Cardiac muscle cell (in vitro differentiated cells and primary cell): Measurements from ENCODE around the gene ZNF276. TPM values are rescaled to one million over a fixed set of nuclear protein-coding genes. Genes with fewer than 3 reads are reported as not detected.
A peak's percentile ranks its signal among the peaks of the same experiment; 100 is the strongest.

ENCODE experiments used
- DNase-seq, 2 donors: peaks; one replicate each; pipeline versions ENCODE4 v3.0.0 to v3.0.0-alpha.2; 2010 to 2017; ENCODE audit warnings: low read depth in 1 of 2, low spot score in 1 of 2
- H3K27ac ChIP-seq: fragments of 200-600 bp; sonication (generic); 2 replicates; pipeline ENCODE4 v1.5.1; 2016
- H3K27me3 ChIP-seq: fragments of 200-600 bp; sonication (generic); 2 replicates; pipeline ENCODE4 v1.6.0; 2016; ENCODE audit warnings: control low read depth
- H3K36me3 ChIP-seq: fragments of 200-600 bp; sonication (generic); 2 replicates; pipeline ENCODE4 v1.5.1; 2016; ENCODE audit warnings: control low read depth
- H3K4me1 ChIP-seq: fragments of 200-600 bp; sonication (generic); 2 replicates; pipeline ENCODE4 v1.8.1; 2017; ENCODE audit warnings: low read depth, mild to moderate bottlenecking, mixed run types
- H3K4me3 ChIP-seq: fragments of 200-600 bp; sonication (generic); 2 replicates; pipeline ENCODE4 v1.5.1; 2016; ENCODE audit warnings: mild to moderate bottlenecking
- H3K9me3 ChIP-seq: fragments of 200-600 bp; sonication (generic); 2 replicates; pipeline ENCODE4 v1.5.1; 2017; ENCODE audit warnings: low read depth, mild to moderate bottlenecking, control low read depth
- polyA plus RNA-seq: library from polyadenylated mRNA; unstranded; fragments of >200 nt; fragmentation: Nextera tagmentation; extraction: Ambion mirVana; gene quantifications from 2 replicates; pipeline ENCODE4 v1.2.1, GENCODE V29; 2016
- total RNA-seq: library from RNA; depleted of rRNA; stranded (reverse); fragments of >200 nt; gene quantifications from 2 replicates; pipeline ENCODE4 v1.2.3, GENCODE V29; 2016
- TF ChIP-seq, protein P1 (sequence below): IDR thresholded peaks from 2 replicates; pipeline ENCODE4 v1.5.1; 2012; ENCODE audit warnings: low read depth, mild to moderate bottlenecking, low read length

Gene ZNF276
- total and polyA plus RNA-seq, 2 experiments from 2014 or later: 16.2 to 43.2 TPM

DNA sequence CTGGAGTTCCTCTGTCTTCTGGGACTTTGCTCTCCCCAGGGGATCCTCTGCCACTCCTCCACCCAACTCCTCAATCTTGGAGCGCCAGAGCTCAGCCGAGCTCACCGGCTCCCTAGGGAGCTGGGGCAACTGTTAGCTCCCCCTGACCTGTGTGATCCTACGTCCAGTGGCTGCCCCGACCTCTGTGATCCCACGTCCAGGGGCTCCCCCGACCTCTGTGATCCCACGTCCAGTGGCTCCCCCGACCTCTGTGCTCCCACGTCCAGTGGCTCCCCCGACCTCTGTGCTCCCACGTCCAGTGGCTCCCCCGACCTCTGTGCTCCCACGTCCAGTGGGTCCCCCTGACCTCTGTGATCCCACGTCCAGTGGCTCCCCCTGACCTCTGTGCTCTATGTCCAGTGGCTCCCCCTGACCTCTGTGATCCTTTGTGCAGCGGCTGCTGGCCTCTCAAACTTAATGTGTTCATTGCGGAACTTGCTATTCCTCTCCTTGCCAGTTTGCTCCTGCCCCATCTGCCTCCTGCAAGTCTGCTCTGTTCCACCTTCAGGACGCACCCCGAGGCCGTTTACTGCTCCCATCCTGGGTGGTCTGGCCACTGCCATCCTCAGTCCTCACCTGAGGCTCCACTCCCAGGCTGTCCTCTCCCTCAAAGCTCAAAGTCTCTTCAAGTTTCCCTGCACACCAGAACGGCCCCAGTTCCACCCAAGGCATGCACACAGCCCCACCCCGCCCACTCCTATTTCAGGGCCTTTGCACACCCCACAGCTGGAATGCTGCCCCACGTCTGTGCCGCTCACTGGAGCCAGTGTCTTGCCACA lies 3.4 kb upstream of the ZNF276 start:
- H3K36me3 ChIP-seq: no peaks in the 10 kb centered on the region
- TF ChIP-seq, protein P1, sequence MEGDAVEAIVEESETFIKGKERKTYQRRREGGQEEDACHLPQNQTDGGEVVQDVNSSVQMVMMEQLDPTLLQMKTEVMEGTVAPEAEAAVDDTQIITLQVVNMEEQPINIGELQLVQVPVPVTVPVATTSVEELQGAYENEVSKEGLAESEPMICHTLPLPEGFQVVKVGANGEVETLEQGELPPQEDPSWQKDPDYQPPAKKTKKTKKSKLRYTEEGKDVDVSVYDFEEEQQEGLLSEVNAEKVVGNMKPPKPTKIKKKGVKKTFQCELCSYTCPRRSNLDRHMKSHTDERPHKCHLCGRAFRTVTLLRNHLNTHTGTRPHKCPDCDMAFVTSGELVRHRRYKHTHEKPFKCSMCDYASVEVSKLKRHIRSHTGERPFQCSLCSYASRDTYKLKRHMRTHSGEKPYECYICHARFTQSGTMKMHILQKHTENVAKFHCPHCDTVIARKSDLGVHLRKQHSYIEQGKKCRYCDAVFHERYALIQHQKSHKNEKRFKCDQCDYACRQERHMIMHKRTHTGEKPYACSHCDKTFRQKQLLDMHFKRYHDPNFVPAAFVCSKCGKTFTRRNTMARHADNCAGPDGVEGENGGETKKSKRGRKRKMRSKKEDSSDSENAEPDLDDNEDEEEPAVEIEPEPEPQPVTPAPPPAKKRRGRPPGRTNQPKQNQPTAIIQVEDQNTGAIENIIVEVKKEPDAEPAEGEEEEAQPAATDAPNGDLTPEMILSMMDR: no peak
- H3K9me3 ChIP-seq: no peaks in the 10 kb centered on the region
- peaks cover 10% of the 10 kb centered on the region for H3K4me1 ChIP-seq
- H3K4me3 ChIP-seq: no peak overlapping the region
- no peaks in the 10 kb centered on the region for H3K27me3 ChIP-seq
- no peak overlapping the region for H3K27ac ChIP-seq
- DNase-seq: no peak

DNA sequence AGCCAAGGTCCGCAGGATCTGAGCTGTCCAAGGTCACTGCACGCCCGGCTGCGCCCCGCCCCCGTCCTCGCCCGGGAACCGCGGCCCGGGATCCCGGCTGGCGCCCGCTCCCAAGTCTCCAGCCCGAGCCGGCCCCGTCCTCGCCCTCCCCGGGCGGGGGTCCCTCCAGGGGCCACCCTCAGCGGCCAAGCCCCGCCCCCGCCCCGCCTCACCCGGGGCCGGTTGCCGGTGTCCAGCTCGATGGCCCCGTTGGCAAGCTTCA lies 855 bp upstream of the ZNF276 start:
- Histone ChIP-seq H3K36me3 (no peaks in the 10 kb centered on the region), H3K9me3 (no peaks in the 10 kb centered on the region), H3K4me3 (peak overlapping the region; percentile 80), H3K4me1 (peaks cover 10% of the 10 kb centered on the region), H3K27ac (peak overlapping the region; percentile 96), H3K27me3 (no peaks in the 10 kb centered on the region)
- TF ChIP-seq, protein P1: no peak
- DNase-seq: peak in 1 of 2 donors; percentile 83

DNA sequence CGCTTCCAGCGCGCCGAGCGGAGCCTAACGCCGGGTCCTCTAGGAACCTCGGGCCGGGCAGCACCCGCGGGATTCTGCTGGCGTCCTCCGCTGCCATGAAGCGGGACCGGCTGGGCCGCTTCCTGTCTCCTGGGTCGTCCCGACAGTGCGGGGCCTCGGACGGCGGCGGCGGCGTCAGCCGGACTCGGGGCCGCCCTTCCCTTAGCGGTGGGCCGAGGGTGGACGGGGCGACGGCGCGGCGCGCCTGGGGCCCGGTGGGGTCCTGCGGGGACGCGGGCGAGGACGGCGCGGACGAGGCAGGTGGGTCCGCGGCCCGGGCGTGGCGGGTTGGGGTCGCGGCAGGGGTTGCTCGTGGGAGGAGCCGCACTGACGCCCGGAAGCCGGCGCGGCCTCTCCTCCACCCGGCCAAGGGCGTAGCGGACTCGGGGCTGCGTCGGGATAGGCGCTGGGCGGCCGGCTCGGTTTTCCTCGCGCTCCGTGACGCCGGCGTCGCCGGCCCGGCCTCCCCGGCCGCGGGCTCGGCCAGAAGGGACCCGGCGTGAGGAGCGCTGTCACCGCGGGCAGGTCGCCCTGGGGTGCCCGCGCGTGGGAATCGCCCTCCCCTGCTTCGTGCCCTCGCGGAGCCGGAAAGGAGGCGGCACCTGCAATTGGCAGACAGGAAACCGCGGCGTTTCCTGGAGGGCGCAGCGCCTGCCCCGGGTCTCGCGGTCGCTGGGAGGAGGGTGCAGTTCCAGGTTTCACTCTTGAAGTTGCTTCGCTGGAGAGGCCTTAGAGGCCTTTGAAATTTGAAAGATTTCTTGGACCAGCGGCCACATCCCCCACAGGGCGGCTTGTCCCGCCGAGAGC lies 432 bp downstream of the ZNF276 start:
- Histone ChIP-seq H3K9me3 (no peaks in the 10 kb centered on the region), H3K27me3 (no peaks in the 10 kb centered on the region), H3K36me3 (no peaks in the 10 kb centered on the region), H3K4me3 (peak overlapping the region; percentile 80), H3K27ac (peak overlapping the region; percentile 96), H3K4me1 (peaks cover 10% of the 10 kb centered on the region)
- peak; percentile 60 to 72 for DNase-seq
- TF ChIP-seq, protein P1: no peak

DNA sequence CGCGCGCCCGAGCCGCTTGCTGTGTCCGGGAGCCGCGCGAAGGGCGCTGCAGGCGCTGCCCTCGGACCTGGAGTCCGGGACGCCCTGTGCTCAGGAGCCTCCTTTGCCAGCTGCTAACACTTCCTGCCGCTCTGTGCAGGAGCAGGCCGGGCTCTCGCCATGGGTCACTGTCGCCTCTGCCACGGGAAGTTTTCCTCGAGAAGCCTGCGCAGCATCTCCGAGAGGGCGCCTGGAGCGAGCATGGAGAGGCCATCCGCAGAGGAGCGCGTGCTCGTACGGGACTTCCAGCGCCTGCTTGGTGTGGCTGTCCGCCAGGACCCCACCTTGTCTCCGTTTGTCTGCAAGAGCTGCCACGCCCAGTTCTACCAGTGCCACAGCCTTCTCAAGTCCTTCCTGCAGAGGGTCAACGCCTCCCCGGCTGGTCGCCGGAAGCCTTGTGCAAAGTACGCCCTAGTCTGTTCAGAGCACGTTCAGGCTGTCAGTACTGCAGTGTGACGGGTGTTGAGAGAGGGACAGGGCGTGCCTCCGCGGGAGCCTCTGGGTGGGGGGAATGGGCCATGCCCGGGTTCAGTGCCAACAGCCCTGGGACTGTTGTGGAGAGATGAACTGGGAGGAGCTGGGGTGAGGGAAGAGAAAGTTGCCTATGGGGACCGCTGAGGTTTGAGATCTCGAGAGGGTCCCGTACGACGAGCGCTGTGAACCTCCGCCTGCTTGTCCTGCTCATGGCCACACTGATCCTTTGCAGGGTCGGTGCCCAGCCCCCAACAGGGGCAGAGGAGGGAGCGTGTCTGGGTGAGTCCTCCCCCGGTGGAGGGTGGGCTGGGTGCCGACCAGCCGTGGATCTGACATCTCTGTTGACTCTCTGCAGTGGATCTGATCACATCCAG lies 1.3 kb downstream of the ZNF276 start:
- TF ChIP-seq, protein P1: no peak
- H3K27ac ChIP-seq: peak overlapping the region; percentile 96
- DNase-seq: peak in 1 of 2 donors; percentile 63

More for the DNA sequence above, 1.3 kb downstream of the ZNF276 start:
- H3K4me1 ChIP-seq: peaks cover 10% of the 10 kb centered on the region
- peaks cover 5% of the 10 kb centered on the region for H3K36me3 ChIP-seq
- no peaks in the 10 kb centered on the region for H3K9me3 ChIP-seq
- H3K27me3 ChIP-seq: no peaks in the 10 kb centered on the region
- peak overlapping the region; percentile 80 for H3K4me3 ChIP-seq
